ENCODE results near the gene ADAD1.

- TF ChIP-seq POLR2A (IDR thresholded peaks at IDR 0.05; ENCODE audit: low read depth, low read length) (no peak), POLR2AphosphoS5 (IDR thresholded peaks at IDR 0.05; ENCODE audit: low read depth, low read length) (no peak), PAX5 (IDR thresholded peaks at IDR 0.05; ENCODE audit: insufficient read depth, low read length, severe bottlenecking) (no peak), SPI1 (IDR thresholded peaks at IDR 0.05; ENCODE audit: low read depth, low read length) (no peak)
Measured at GRCh38 chr4:122383341-122383740, 4.5 kb downstream of the ADAD1 start.
